Adrenal gland (tissue), 5 donors: ENCODE data around the gene RPS27.

Experiments used
- POLR2A ChIP-seq, 2 donors: fragments of 450-650 bp; IDR thresholded peaks; one replicate each; pipeline ENCODE4 v1.6.1; 2017; ENCODE audit warnings: antibody characterized with exemption in 2 of 2, mild to moderate bottlenecking in 2 of 2, moderate library complexity in 1 of 2
- TF ChIP-seq, protein P1 (sequence below), 6 experiments: fragments of 450-650 bp in 4 of 6; fragments of 200-600 bp in 2 of 6; sonication (generic) in 1 of 6; IDR thresholded peaks; 1 replicate in 5 of 6; 2 replicates in 1 of 6; pipeline versions ENCODE4 v1.5.1 to v1.8.0; 2016 to 2021; ENCODE audit warnings: antibody characterized with exemption in 6 of 6, mild to moderate bottlenecking in 2 of 6, moderate library complexity in 1 of 6
- donor health status: DM: no; HTN: no; CAD: no.

DNA sequence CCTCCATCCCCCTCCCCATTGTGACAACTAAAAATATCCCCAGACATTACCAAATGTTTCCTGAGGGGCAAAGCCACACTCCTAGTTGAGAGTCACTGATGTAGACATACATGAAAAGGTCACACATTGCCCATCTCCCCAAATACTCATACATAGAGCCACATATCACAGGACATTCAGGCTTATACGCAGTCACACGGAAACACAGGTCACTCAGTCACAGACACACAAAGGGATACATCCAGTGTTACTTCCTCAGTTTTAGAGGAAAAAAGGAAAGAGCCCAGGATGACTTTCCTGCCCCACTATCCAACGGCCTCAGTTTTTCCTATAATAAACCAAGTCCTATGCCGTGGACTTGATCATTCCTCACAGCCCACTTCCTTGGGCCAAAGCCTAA lies 29.1 kb upstream of the RPS27 start:
- TF ChIP-seq, protein P1, sequence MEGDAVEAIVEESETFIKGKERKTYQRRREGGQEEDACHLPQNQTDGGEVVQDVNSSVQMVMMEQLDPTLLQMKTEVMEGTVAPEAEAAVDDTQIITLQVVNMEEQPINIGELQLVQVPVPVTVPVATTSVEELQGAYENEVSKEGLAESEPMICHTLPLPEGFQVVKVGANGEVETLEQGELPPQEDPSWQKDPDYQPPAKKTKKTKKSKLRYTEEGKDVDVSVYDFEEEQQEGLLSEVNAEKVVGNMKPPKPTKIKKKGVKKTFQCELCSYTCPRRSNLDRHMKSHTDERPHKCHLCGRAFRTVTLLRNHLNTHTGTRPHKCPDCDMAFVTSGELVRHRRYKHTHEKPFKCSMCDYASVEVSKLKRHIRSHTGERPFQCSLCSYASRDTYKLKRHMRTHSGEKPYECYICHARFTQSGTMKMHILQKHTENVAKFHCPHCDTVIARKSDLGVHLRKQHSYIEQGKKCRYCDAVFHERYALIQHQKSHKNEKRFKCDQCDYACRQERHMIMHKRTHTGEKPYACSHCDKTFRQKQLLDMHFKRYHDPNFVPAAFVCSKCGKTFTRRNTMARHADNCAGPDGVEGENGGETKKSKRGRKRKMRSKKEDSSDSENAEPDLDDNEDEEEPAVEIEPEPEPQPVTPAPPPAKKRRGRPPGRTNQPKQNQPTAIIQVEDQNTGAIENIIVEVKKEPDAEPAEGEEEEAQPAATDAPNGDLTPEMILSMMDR (IDR thresholded peaks at IDR 0.05), result no peak
- TF ChIP-seq POLR2A (IDR thresholded peaks at IDR 0.05), result no peak
